GM21529 (cell line): ENCODE results near the gene PTPRM.

Experiments used
- ATAC-seq: cut with Tn5 transposase; IDR thresholded peaks from one replicate; pipeline ENCODE4 v1.9.1; 2021; ENCODE audit not compliant: unreplicated experiment

PTPRM gene

DNA sequence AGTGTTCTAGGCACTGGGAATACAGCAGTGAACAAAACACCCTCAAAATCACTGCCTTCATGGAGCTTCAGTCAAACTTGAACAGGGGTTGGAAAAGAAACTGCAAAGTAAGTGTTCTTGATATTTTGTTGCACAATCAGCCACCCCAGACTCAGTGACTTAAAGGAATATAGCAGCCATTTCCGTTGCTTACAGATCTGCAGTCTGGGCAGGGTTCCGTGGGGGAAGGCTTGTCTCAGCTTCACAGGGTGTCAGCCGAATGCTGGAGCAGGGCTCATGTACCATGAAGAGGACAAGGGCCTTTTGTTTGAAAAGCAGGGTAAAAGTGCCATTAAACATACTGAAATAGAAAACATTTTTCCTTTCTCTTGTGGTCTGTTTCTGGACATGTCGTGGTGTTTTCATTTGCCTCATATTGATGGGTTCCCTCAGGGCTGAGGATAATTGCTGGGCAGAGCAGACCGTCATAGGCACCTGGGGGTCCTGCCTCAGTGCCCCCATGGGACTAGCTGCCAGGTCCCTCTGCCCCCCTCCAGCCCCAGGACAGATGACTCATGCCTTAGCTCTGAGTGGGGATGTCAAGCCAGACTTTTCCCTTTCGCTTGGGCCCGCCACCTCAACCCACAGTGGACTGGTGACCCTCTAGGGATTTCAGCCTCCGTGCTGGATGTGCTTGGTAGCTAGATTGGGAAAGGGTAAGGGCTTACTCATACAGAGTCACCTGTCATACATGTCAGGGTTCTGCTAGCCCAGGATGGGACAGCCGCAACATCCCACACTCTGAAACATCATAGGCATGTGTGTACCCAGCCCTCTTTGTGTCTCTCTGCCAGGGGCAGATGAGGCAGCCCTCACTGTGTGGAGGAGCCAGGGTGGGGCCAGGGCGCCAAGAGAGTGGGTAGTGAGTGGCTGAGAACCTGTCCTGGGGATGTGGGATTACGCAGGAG lies 96.5 kb downstream of the PTPRM start:
- ATAC-seq: no peak

DNA sequence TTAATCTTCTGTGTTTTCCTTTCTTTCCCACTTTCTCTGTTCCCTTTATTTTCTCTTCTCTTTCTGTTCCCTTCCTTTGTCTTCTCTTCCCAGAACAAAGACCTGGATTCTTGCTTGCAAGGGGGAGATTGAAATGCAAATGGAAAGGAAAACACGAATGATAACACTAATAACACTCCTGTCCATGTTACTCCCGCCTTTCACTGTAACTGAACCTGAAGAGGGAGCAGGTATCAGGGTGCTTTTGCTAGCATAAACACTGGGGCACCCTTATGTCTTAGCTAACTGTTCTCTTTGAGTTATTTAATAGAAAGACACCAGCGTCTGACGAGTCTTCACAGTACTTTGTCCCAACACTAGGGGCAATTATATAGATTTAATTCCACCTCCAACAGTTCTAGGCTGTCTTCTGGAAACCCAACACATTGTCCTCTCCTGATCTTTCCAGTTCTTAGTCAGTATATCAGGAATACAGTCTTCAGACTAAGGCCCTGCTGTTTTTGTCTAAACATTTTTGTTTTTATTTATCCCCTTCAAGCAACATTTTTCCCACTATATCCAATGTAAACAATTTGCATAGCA lies 99.2 kb downstream of the PTPRM start:
- no peak for ATAC-seq

DNA sequence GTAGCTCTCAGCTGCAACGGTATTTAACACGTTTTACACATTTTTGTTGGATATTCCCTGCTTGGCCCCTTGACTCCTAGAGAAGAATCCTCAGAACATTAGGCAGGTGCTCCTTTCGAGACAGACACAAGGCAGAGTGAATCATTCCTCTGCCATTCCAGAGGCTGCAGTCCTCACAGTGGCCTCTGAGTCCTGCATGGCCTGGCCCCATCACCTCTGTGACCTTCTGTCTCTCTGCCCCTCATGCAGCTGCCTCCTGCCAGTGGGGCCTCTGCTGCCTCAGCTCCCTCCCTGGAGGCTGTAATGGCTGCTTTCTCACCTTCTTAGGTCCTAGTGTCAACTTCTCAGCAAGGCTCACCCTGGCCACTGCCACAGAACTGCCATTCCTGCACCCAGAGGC lies 101.3 kb downstream of the PTPRM start:
- no peak for ATAC-seq

DNA sequence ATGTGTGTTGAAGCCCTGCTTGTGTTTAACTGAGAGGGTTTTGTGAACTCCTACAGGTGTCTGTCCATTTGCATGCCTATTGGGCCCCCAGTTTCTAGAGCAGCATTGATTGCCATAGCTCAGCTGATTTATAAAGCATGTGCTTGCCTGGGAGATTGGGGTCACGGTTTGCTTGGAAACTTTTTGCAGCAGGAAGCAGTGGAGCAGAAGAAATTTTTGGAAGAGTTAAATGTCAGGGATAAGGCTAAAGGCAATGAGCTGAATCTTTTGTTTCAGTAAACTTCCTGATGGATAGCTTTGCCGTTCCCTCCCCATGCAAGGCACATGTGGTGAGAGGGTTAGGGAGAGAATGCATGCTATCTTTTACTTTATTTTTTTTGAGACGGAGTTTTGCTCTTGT lies 102.2 kb downstream of the PTPRM start:
- no peak for ATAC-seq

DNA sequence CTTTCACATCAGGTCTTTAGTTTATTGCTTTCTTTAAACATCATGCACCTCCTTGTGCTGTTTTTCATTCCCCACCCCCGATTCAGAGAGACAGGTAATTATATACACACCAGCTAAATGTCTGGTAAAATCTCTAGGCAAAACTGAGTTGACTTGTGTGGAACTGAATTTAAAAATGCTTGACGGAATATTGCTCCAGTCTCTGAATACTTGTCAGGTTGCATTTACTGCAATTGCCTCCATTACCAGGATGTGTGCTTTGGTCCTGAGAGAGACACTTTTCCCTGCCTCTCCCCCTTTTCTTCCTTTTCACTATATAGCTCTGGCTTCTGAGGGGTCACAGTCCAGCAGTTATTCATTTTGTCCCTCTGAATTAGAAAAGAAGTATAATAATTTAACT lies 104.0 kb downstream of the PTPRM start:
- ATAC-seq: no peak

DNA sequence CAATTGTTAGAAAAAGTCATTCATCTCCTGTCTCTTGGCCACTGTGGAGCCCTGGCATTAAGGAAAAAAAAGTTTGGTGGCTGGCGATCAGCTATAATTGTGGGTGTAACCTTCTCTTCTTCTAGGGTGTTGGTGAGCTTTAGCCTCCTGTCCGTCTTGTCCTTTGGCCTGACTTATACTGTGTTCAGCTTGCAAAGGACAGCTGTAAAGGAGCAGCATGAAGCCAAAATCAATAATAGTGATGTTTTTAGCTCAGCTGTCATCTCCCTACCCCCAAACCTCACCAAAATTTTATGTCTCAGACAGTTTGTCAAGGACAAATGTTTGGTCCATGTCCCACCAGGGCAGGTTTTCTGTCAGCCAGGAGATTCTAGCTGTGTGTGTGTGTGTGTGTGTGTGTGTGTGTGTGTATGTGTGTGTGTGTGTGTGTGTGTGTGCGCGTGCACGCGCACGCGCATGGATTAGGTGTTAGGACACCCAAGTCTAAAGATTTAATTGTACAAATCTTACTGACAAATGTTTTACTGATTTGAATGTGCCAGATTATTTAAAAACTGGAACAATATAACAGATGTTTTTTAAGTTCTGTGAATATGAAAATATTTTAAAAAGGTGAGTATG lies 109.2 kb downstream of the PTPRM start:
- no peak for ATAC-seq

DNA sequence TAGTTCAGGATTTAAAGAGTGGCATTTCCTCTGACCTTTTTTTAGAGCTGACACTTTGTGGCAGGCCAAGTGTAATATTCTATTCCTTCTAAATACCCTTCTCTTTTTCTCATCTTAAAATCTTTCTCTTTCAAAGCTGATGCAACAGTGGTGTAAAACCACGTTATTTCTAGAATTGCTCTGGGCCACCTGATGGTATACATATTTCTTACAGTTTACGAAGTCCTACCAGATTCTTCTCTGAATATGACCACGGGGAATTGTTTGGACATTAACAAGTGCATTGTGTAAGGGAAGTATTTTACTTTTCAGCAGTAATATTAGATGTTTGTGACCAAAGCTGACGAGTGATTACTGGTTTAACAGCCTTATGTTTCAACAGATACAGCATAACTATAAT lies 109.9 kb downstream of the PTPRM start:
- no peak for ATAC-seq

DNA sequence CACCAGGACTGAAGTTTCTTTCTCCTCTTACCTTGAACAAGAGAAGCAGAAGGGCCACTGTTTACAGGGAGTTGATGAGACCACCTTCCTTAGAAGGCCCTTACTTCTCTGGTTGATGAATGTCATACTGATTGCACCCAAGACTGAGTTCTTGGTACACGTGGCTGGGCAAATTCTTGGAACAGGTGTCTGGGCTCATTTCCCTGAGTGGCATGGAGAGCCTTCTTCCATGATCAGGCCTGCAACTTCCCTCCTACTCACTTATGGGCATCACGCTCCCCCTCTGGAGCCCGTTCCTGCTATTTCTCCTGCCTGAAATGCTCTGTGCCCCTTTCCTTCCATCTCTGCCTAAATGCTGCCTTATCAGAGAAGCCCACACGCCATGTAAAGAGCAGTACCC lies 110.3 kb downstream of the PTPRM start:
- no peak for ATAC-seq

DNA sequence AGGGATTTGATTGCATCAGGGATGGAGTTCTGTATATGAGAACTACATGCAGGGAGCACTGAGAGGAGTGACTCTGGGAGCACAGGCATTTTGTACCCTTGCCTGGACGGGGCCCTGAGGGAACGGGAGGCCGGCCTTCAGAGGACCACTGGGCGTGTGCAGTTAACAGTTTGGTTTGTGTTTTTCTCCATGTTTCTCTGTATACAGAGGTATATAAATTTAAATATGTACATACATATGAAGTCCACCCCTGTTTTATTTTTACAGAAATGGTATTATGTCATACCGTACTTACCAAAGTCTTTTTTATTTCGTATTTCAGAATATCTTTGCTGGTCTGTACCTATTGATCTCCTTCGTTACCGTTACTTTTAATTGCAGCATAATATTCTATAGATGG lies 111.3 kb downstream of the PTPRM start:
- no peak for ATAC-seq

DNA sequence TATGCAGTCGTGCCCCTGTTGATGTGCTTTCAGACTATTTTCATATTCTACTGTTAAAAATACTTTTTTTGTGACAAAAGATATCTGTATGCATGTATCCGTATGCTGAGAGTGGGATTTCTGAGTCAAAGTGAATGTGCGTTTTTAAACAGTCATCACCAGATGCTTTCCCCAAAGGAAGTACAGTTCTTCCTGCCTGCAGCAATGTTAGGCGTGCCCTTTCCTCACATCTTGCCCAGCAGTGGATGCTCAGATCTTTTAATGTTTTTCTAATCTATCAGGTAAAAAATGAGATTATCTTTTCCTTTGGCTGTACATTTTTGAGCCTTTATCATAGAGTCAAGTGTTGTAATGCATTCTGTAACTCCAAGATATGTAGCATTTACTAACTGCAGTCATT lies 111.7 kb downstream of the PTPRM start:
- no peak for ATAC-seq

DNA sequence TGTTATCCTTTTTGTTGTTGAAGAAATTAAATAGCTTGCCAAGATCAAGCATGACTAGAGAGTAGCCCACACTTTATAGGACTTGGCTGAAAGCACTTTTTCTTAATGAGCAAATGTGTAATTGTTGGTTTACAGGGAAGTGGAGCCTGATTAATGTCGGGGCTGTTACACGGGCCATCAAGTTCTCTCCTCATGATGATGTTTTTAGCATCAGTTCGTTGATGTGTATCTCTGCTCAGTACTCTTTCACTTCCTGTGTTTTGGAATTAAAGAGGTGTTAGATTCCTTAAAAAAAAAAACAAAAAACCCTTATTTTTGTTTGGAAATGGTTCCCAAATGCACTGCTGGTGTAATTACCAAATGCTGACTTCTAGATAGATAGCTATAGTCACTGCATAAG lies 114.2 kb downstream of the PTPRM start:
- no peak for ATAC-seq

DNA sequence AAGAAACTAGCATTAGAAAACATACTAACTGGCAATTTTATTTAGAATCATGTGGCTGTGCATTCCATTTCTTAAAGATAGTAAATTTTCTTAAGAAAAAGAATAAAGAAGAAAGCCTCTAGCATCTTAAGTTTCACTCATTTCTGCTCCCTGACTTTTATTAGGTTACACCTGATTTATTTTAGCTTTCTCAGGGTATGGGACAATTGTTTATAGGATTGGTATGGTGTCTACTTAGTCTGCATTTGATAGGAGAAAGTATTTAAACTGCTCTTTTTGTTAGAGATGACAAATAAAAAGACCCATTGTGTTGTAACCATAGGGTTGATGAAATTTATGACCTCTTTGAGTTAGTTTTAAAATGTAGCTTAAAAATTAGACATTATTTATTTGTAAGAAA lies 115.2 kb downstream of the PTPRM start:
- ATAC-seq: no peak

DNA sequence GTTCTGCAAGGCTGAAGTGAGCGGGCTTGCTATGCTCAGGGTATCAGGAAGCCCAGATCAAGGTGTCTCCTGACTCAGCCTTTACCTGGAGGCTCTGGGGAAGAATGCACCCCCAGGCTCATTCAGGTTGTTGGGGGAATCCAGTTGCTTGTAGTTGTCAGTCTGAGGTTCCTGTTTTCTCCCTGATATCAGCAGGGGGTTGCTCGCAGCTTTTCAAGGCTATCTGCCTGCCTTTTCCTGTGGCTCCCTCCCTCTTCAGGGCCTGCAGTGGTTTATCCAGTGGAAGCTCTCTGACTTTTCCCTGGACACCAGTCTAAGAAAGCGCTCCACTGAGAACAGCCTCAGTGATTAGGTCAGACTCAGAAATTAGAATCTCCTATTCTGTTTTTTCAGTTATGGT lies 116.6 kb downstream of the PTPRM start:
- ATAC-seq: no peak

DNA sequence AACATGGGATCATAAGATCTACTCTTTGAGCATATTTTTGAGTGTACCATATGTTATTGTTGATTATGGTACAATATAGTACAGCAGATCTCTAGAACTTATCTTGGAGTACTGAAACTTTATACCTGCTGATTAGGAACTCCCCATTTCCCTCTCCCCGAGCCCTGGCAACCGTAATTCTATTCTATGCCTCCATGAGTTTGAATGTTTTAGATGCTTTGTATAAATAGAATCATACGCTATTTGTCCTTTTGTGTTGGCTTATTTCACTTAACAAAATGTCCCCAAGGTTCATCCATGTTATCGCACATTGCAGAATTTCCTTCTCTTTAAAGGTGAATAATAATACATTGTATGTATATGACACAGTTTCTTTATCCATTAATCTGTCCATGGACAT lies 117.2 kb downstream of the PTPRM start:
- ATAC-seq: no peak

DNA sequence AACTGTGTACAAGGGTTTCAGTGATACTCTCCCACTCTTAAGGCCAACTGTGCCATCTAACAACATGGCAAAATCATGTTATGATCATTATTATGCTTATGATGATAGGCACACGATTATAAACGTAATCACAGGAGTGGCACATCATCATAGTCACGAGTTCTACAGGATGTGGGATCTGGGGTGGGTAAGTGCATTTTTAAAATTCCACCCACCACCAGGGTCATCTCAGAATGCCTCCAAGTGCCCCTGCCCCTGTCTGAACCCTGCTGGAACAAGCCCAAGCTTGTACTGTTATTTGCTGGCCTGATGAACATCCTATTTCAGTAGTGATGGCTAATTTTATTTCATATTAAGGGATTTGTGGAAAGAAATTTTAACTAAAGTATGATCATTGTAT lies 117.8 kb downstream of the PTPRM start:
- no peak for ATAC-seq

DNA sequence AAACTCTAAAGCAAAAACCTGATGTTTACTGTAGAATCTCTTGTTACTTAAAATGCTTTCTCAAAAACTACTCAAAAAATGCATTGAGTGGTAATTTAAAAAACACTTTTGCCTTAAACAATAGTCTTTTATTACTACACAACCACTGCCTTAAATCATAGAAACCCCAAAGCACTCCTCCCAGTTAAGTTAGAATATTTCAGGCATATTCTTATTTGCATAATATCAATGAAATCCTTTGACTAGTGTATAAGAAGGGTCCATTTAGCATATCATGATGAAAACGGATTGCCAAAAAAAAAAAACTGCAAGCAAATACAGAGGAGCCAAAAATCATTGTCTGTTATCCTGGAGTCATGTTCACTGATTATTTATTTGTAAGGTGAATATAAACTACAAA lies 119.2 kb downstream of the PTPRM start:
- ATAC-seq: no peak

DNA sequence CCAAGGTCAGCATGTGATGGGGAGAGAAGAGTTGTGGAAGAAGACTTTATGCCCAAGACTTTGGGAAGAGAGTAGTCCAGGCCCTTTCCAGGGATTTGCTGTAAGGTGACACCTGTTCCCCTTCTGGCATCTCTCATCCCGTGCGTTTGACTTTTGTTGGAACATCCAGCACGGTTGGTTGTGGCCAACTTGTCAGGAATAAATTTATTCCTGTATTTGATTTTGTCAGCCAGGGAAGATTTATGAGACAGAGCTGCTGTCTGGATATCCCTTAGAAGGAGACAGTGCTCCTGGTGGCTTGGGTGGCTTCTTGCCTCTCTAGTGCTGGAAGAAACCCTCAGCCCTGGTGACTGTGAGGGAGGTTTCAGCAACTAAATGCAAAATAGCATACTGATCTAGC lies 121.5 kb downstream of the PTPRM start:
- no peak for ATAC-seq

DNA sequence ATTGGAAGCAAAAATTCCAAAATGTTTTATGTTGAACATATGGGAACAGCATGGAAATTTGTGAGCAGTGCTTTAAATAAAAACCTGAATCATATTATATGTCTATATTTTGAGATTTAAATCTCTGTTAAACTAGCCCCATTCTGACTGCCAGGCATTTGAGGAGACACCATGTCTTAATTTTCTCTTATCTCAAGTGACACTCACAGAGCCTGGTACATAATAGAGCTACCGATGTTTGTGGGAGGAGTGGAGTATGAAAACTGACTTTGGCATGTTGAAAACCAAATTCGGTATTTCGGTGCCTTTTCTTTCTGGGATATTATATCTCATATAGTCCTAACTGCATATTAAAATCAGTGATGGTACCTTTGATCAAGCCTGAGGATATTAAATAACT lies 124.1 kb downstream of the PTPRM start:
- ATAC-seq: no peak

DNA sequence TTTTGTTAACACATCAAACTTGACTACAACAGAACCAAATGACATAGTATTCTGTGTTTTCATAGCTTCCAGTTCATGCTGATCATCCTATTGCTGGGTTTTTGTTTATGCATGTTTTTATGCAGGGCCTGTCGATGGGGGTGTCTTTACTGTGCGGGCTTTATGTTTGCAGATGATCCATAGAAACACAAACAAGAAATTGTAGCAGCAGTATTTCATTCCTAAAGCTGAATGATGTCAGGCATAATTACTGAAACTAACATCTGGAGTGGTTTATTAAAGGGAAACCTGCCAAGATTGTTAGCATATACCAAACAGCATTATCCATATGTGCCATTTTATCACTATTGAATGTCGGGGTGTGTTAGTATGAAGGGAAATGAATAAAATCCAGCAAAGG lies 129.7 kb downstream of the PTPRM start:
- ATAC-seq: no peak

DNA sequence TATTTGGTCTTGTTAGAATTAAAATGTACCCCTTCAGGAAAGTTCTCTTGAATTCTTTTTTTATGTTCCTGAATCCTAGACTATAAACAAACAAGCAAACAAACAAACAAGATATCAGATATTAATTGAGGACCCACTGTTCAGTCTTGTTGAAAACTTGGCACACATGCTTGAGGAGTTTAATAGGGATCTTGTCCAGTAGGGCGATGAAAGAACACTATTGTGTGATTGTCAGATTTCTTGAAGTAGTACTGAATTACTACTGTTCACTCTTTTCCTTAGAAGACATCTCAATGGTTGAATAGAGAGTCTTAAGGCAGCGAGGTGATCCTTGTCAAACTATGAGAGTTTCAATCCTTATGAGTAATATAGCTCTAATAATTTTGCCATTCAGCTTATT lies 130.2 kb downstream of the PTPRM start:
- no peak for ATAC-seq

DNA sequence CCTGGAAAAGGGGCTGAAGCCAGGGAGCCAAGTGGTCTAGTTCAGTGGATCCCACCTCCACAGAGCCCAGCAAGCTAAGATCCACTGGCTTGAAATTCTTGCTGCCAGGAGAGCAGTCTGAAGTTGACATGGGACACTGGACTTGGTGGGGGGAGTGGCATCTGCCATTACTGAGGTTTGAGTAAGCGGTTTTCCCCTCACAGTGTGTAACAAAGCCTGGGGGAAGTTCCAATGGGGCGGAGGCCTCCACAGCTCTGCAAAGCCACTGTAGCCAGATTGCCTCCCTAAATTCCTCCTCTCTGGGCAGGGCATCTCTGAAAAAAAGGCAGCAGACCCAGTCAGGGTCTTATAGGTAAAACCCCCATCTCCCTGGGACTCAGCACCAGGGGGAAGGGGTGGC lies 144.4 kb downstream of the PTPRM start:
- ATAC-seq: no peak

DNA sequence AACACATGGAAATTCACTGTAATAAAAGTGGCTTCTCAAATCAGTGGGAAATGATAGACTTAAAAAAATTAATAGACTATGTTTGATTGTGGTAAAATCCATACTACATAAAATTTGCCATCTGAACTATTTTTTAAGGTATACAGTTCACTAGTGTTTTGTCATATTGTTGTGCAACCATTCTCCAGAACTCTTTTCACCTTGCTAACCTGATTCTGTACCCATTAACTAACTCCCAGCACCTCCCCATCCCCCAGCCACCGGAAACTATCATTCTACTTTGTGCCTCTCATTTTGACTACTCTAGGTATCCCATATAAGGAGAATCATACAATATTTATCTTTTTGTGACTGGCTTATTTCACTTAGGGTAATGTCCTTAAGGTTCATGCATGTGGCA lies 153.3 kb downstream of the PTPRM start:
- ATAC-seq: no peak
